Fibroblast of gingiva (primary cell): ENCODE measurements around the gene NT5C2.
"Not testable (repeated sequence)": the region's sequence is repeated elsewhere in the genome, so short reads cannot be mapped to it uniquely, and the experiment has no call there.

Experiments
- DNase-seq: peaks from one replicate; pipeline ENCODE4 v3.0.0-alpha.2; 2011; ENCODE audit warnings: low read depth

Gene NT5C2

DNA sequence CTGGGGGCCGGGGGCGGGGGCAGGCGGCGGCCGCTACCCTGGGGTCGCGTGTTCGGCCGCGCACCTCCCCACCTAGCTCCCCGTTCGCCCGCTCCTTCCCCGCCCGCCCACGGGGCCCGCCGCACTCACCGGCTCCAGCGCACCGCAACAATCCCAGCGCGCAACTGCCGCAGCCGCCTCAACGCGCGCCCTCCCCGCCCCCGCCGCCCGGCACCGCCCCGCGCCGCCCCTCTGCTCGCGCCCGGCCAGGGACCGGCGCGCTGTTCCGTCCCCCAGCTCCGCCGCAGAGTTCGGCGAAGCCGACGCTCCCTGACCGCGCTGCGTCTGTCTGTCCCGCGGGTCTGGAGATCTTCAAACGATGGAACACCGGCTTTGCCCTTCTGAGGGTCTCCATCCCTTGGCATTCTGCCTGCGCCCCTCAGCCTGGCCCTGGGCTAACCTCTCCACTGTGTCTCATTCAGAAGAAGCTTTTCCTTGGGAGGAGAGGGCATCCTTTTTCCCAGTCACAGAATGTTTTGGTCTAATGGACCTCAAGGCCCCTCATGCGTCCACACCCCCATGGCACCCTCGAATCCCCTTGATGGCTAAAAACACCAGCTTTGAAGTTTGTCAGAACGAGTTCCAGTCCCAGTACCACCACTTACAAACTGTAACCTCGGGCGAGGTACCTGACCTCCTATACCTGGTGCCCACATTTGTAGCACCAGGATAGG, at the start of gene NT5C2:
NT5C2 (minus strand) TSS at position 166 of the 713 bp plus-strand sequence. CDS start 18,314 bp downstream, outside the sequence.
- DNase-seq, result peak; percentile 77

DNA sequence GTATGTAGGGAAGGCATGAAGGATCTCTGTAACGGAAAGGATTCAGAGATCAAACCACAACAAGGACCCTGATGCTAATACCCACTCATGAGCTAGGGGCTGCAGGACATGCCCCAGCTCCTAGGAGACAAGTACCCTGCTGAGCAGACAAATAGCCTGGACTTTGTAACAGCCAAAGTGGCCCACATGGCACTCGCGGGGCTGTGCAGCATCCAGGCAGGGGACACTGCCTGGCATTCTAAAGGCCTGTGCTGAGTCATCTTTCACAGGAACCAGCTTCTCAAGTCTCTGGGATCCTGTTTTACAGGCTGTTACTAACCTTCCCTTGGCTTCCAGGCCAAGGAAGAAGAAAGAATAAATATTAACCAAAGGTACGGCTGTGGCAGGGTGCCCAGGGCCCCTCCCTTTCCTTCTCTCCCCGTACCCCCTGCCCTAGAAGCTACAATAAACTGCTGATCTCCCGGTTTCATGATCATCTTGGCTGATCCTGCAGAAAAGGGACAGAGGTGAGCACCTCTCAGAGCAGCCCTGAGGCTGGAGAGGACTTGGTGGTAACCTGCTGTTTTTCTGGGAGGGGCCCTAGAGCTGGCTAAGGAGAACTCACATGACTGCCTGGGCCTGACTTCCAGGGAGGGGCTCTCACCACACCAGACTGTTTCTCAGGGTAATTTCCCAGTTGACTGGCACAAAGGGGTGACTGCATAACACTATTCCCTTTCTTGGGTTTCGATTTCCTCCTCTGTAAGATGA, 48.4 kb upstream of the NT5C2 start:
- peak; percentile 39 for DNase-seq

DNA sequence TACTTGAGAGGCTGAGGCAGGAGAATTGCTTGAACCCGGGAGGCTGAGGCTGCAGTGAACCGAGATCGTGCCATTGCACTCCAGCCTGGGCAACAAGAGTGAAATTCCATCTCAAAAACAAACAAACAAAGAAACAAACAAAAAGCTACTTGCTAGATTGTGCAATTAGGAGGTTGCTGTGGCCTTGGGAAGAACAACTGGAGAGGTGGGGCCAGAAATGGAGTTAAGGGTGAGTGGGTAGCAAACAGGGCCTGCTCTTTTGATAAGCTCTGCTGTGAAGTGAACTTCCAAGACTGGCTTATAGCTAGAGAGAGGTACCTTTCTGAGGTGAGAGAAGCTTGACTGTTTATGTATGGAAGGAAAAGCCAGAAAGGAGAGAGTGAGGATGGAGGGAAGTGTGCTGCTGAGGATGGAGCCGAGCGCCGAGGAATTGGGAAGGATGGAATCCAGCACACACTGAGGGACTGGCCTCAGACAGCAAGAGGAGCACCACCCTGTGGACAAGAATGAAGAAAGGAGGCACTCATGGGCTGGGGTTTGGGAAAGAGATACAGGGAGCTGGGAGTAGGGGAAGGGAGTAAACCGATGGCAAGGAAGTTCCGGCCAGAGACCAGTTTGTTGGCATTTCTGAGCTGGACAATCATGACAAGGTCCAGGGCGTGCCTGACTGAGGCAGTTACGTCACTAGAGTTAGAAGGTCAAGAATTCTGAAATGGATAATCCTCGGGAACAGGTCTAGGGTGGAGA, 45.6 kb upstream of the NT5C2 start:
- peak; percentile 63 for DNase-seq

DNA sequence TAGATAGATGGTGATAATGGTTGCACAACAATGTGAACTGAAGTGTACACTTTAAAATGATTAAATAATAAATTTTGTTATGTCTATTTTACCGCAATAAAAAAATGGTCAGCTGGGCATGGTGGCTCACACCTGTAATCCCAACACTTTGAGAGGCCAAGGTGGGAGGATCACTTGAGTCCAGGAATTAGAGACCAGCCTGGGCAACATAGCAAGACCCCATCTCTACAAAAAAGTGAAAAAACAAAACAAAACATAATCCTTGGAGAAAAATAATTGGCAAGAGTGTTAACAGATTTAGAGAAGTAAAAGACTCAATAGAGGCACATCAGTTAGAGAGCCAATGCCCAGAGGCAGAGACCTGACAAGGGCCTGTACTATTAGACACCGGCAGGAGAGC, 42.7 kb upstream of the NT5C2 start:
- DNase-seq, result no peak

DNA sequence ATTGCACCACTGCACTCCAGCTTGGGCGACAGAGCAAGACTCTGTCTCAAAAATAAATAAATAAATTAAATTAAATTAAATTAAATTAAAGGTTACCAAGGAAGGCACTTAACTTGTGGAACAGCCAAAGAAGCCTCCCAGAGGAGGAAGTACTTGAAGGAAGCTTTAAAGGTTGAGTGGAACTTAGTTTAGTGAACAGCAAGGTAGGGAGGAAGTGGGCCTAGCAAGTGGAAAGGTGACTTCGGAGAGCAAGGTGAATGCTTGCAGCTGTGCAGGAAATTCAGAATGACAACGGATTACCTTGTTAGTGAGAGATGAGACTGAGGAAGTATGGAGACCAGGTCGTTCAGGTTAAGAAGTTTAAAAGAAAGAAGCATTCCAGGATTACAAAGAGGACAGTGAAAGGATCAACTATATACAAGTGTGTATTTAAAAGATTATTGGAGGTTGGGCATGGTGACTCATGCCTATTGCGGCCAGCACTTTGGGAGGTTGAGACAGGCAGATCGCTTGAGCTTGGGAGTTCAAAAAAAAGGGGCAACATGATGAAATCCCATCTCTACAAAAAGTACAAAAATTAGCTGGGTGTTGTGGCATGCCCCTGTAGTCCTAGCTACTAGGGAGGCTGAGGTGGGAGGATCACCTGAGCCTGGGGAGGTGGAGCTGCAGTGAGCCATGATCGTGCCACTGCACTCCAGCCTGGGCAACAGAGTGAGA, 39.9 kb upstream of the NT5C2 start:
- DNase-seq, result peak; percentile 70

DNA sequence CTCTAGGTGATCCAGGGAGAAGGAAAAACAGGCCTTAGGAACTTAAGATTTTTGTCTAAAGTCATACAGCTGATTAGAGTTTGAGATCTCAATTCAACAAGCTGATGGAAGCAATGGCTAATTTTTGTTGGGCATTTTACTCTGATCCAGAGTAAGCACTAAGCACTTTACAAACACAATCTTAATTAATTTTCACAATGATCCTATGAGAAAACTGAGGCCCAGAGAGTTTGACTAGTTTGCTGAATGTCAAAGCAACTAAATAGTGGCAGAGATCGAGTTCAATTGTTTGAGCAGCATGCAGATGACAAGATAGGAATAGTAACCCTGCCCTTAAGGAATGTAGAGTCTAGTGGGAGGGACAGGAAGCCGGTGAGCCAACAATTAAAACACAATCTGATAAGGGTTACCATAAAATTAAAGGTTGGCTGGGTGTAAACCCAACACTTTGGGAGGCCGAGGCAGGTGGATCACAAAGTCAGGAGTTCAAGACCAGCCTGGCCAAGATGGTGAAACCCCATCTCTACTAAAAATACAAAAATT, 39.1 kb upstream of the NT5C2 start:
- DNase-seq, result no peak

DNA sequence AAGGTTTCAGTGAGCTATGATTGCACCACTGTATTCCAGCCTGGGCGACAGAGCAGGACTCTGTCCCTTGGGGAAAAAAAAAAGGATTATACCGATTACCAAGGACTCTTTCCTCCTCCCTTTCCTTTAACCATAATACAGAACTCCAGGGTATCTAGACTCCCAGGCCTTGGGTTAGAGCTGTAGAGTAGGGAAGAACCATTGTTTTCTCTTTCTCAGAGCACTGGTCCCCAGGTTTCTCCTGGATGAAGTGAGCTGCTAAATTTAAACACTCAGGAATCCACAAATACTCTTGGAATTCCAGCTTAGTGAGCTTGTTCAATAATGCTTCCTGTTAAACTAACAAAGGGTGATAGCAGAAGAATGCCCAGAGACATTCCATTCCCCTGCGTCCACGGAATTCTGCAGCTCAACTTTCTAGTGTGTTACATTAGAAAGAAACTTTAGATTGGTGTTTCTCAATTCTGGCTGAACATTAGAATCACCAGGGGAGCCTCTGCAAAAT, 38.0 kb upstream of the NT5C2 start:
- peak; percentile 96 for DNase-seq

DNA sequence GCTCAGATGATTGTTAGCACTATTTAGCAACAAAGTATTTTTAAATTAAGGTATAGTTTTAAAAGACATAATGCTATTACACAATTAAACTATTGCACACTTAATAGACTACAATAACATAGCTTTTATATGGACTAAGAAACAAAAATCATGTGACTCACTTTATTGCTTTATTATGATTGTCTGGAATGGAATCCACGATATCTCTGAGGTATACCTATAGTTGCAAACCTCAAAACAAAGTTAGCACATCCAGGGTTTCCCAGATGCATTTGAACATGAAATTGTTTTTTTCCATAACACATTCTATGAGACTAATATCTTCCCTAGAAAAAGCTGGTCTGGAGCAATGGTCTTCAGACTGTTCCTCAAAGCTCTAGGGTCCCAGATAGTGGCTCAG, 34.3 kb upstream of the NT5C2 start:
- no peak for DNase-seq

DNA sequence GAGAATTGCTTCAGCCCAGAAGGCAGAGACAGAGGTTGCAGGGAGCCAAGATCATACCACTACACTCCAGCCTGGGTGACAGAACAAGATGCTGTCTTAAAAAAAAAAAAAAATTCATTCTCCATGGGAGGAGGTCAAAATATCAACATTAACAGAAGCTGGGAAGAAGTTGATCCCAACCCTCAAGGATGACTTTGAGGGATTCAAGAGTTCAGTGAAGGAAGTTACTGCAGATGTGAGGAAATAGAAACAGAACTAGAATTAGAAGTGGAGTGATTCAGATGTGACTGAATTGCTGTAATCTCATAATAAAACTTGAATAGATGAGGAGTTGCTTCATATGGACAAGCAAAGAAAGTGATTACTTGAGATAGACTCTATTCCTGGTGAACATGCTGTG, 32.9 kb upstream of the NT5C2 start:
- peak; percentile 20 for DNase-seq

DNA sequence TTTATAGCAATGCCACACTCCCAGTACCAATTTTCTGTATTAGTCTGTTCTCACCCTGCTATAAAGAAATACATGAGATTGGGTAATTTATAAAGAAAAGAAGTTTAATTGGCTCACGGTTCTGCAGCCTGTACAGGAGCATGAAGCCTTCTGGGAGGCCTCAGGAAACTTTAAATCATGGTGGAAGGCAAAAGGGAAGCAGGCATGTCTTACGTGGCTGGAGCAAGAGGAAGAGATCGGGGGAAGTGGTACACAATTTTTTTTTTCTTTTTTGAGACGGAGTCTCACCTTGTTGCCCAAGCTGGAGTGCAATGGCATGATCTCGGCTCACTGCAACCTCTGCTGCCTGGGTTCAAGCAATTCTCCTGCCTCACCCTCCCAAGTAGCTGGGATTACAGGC, 31.6 kb upstream of the NT5C2 start:
- not testable (repeated sequence) for DNase-seq

DNA sequence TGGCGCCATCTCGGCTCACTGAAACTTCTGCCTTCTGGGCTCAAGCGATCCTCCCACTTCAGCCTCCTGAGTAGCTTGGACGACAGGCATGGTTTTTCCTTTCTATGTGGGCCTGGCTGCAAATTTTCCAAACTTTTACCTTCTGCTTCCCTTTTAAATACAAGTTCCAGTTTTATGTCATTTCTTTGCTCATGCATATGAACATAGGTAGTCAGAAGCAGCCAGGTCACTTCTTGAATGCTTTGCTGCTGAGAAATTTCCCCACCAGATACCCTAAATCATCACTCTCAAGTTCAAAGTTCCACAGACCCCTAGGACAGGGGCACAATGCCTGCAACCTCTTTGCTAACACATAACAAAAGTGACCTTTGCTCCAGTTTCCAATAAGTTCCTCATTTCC, 31.1 kb upstream of the NT5C2 start:
- DNase-seq, result no peak

DNA sequence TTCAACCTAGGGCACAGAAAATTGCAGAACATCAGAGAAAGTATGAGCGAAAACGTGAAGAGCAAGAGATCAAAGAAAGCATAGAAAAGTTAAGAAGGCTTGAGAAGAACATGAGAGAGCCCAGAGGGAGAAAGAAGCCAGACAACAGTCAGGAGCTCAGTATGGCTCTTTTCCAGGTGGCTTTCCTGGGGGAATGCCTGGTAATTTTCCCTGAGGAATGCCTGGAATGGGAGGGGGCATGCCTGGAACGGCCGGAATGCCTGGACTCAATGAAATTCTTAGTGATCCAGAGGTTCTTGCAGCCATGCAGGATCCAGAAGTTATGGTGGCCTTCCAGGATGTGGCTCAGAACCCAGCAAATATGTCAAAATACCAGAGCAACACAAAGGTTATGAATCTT, 23.3 kb upstream of the NT5C2 start:
- DNase-seq, result not testable (repeated sequence)

DNA sequence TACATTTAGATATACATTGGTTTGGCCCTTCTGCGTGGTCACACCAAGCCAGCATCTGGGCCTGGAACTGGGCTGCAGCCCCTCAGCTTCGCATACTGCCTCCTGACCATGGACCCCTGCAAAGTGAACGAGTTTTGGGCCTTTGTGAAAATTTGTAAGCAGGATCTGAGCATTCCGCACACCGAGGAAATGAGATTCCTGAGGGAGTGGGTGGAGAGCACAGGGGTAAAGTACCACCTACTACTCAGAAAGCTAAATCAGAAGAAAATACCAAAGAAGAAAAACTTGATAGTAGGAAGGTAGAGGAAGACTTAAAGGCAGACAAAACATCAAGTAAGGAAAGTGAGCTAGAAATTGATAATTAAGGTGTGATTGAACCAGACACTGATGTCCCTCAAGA, 22.5 kb upstream of the NT5C2 start:
- no peak for DNase-seq

DNA sequence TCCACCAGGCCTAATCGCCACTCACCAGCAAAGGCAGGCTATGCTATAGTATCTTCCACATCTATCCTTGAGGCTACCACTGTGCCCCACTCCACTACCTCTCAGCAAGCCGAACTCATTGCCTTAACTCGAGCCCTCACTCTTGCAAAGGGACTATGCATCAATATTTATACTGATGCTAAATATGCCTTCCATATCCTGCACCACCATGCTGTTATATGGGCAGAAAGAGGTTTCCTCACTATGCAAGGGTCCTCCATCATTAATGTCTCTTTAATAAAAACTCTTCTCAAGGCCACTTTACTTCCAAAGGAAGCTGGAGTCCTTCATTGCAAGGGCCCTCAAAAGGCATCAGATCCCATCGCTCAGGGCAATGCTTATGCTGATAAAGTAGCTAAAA, 17.2 kb upstream of the NT5C2 start:
- DNase-seq, result not testable (repeated sequence)

DNA sequence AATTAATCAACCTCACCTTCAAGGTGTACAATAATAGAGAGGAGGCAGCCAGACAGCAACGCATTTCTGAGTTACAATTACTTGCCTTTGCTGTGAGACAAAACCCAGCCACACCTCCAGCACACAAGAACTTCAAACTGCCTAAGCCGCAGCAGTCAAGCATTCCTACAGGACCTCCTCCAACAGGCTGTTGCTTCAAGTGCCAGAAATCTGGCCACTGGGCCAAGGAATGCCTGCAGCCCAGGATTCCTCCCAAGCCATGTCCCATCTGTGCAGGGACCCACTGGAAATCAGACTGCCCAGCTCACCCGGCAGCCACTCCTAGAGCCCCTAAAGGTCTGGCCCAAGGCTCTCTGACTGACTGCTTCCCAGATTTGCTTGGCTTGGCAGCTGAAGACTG, 14.6 kb upstream of the NT5C2 start:
- not testable (repeated sequence) for DNase-seq

DNA sequence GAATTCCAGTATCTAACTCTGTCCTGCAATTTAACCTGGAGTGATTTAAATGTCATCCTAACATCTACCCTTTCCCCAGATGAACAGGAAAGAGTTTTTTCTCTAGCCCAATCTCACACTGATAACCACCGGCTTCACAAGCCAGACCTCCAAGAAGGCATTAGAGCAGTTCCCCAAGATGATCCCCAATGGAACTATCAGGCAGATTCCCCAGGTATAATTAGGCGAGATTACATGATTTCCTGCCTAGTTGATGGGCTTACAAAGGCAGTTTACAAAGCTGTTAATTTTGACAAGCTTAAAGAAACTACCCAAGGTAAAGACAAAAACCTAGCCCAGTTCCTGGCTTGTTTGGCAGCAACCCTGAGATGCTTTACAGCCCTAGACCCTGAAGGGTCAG, 14.1 kb upstream of the NT5C2 start:
- DNase-seq, result no peak

DNA sequence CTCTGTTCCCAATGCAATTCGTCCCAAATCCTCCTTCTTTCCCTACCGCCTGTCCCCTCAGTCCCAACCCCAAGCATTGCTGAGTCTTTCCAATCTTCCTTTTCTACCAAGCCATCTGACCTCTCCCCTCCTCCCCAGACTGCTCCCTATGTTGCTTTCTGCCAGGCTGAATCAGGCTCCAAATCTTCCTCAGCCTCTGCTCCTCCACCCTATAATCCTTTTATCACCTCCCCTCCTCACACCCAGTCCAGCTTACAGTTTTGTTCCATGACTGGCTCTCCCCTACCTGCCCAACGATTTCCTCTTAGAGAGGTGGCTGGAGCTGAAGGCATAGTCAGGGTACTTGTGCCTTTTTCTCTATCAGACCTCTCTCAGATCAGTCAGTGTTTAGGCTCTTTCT, 13.6 kb upstream of the NT5C2 start:
- DNase-seq, result not testable (repeated sequence)

DNA sequence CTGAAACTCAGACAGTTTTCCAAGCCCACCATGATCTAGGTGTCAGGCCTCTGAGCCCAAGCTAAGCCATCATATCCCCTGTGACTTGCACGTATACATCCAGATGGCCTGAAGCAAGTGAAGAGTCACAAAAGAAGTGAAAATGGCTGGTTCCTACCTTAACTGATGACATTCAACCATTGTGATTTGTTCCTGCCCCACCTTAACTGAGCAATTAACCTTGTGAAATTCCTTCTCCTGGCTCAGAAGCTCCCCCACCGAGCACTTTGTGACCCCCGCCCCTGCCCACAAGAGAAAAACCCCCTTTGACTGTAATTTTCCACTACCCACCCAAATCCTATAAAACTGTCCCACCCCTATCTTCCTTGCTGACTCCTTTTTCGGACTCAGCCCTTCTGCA, 12.3 kb upstream of the NT5C2 start:
- DNase-seq, result not testable (repeated sequence)

DNA sequence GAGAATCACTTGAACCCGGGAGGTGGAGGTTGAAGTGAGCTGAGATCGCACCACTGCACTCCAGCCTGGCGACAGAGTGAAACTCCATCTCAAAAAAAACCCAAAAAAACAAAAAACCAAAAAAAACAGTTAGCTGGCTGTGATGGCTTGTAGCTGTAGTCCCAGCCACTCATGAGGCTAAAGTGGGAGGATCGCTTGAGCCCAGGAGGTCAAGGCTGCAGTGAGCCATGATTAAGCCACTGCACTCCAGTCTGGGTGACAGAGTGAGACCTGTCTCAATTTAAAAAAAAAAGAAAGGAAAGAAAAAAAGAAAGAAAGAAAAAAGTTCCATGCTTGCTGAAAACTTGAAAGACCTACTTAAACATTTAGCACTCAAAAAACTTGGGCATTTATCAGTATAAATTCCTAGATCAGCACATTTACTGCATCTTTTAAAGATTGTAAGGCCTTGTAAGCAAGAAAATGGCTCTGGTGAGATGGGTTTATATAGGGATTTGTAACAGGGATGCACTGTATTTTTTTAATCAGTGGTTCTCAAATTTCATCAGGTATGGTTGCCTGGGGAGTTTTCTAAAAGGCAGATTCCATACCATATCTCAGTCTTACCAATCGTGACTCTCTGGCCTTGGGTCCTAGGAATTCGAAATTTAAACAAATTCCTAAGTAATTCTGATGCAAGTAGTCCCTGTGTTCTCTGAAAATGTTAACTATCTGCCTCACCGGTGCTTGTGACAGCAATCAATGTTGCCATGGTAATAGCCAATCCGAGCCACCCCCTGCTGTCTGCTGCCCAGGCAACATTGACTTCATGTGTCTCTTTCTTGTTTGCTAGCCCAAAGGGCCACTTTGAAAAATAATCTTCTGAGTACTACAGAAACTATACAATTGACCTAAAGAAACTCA, 11.5 kb upstream of the NT5C2 start:
- peak; percentile 24 for DNase-seq

DNA sequence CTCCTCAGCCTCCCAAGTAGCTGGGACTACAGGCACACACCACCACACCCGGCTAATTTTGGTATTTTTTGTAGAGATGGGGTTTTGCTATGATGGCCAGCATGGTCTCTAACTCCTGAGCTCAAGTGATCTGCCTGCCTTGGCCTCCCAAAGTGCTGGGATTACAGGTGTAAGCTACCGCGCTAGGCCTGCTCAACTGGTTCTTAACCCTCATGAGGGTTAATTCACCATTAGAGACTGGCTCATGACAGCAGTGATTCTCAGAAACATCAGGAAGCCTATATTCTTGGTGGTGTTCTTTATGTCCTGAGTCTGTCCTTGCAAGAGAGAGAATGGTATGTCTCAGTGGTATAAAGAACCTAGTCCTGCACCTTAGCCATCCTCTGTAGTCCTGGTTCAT, 10.4 kb upstream of the NT5C2 start:
- DNase-seq, result no peak

DNA sequence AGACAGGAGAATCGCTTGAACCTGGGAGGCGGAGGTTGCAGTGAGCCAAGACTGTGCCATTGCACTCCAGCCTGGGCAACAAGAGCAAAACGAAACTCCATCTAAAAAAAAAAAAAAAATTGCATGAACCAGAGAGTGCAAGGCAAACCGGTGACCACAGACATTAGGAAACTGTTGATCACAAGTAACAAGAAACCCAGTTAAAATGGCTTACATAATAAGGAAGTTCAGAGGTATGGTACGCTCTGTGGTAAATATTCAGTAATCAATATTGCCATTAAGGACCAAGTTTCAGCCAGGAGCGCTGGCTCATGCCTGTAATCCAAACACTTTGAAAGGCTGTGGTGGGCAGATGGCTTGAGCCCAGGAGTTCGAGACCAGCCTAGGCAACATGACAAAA, 9.2 kb upstream of the NT5C2 start:
- DNase-seq, result peak; percentile 35
